Liver (tissue), 9 donors: ENCODE data around the gene EMP2. TPM values are rescaled to one million over a fixed set of nuclear protein-coding genes. Genes with fewer than 3 reads are reported as not detected.
"Not testable (repeated sequence)": the region's sequence is repeated elsewhere in the genome, so short reads cannot be mapped to it uniquely, and the experiment has no call there.

Experiments
- DNase-seq: peaks from one replicate; pipeline ENCODE4 v3.0.0-alpha.2; 2017; ENCODE audit warnings: low spot score
- H3K27ac ChIP-seq, 2 donors: one replicate each; pipeline ENCODE4 v1.7.0; 2013; ENCODE audit warnings: inconsistent platforms in 2 of 2, low read length in 2 of 2, control low read depth in 1 of 2, low read depth in 1 of 2, mild to moderate bottlenecking in 1 of 2
- H3K27me3 ChIP-seq, 4 donors: one replicate each; pipeline versions ENCODE4 v1.6.1 to v1.7.0; 2013; ENCODE audit warnings: low read length in 3 of 4, inconsistent platforms in 1 of 4, mild to moderate bottlenecking in 1 of 4, moderate library complexity in 1 of 4; ENCODE audit not compliant: control insufficient read depth in 4 of 4, insufficient read depth in 4 of 4
- H3K36me3 ChIP-seq, 4 donors: one replicate each; pipeline versions ENCODE4 v1.6.1 to v1.7.0; 2013; ENCODE audit warnings: low read length in 3 of 4, mild to moderate bottlenecking in 3 of 4, low read depth in 1 of 4, moderate library complexity in 1 of 4; ENCODE audit not compliant: control insufficient read depth in 4 of 4, insufficient read depth in 3 of 4
- H3K4me1 ChIP-seq, 4 donors: one replicate each; pipeline versions ENCODE4 v1.6.1 to v1.7.0; 2013; ENCODE audit warnings: low read length in 3 of 4, mild to moderate bottlenecking in 3 of 4, moderate library complexity in 1 of 4; ENCODE audit not compliant: control insufficient read depth in 4 of 4, insufficient read depth in 4 of 4
- H3K4me3 ChIP-seq, 3 donors: one replicate each; pipeline versions ENCODE4 v1.6.1 to v1.7.0; 2013; ENCODE audit warnings: low read length in 3 of 3, control low read depth in 1 of 3, low read depth in 1 of 3, mild to moderate bottlenecking in 1 of 3
- H3K9ac ChIP-seq, 2 donors: one replicate each; pipeline ENCODE4 v1.7.0; 2013; ENCODE audit warnings: low read length in 2 of 2, mild to moderate bottlenecking in 2 of 2, moderate library complexity in 2 of 2, control low read depth in 1 of 2, low read depth in 1 of 2
- H3K9me3 ChIP-seq, 4 donors: one replicate each; pipeline versions ENCODE4 v1.6.1 to v1.7.0; 2013; ENCODE audit warnings: low read length in 3 of 4; ENCODE audit not compliant: control insufficient read depth in 4 of 4
- ATF3 ChIP-seq: IDR thresholded peaks from 2 replicates; pipeline ENCODE4 v1.6.1; 2016; ENCODE audit warnings: antibody characterized with exemption
- EGR1 ChIP-seq, 2 donors: IDR thresholded peaks; 2 replicates each; pipeline ENCODE4 v1.6.1; 2016 to 2018; ENCODE audit warnings: antibody characterized with exemption in 2 of 2, low read depth in 2 of 2
- FOXA1 ChIP-seq: IDR thresholded peaks from 2 replicates; pipeline ENCODE4 v1.6.1; 2016; ENCODE audit warnings: antibody characterized with exemption
- FOXA2 ChIP-seq: IDR thresholded peaks from 2 replicates; pipeline ENCODE4 v1.6.1; 2016; ENCODE audit warnings: antibody characterized with exemption
- GABPA ChIP-seq, 2 donors: IDR thresholded peaks in 1 of 2; conservative IDR thresholded peaks in 1 of 2; 2 replicates each; pipeline ENCODE4 v1.6.1; 2016; ENCODE audit warnings: antibody characterized with exemption in 2 of 2, mild to moderate bottlenecking in 1 of 2, moderate library complexity in 1 of 2
- HNF4A ChIP-seq, 2 donors: conservative IDR thresholded peaks; 2 replicates each; pipeline ENCODE4 v1.6.1; 2016; ENCODE audit warnings: antibody characterized with exemption in 2 of 2, mild to moderate bottlenecking in 2 of 2
- HNF4G ChIP-seq: IDR thresholded peaks from 2 replicates; pipeline ENCODE4 v1.6.1; 2016; ENCODE audit warnings: antibody characterized with exemption
- JUND ChIP-seq, 2 donors: IDR thresholded peaks; 2 replicates each; pipeline ENCODE4 v1.6.1; 2016; ENCODE audit warnings: antibody characterized with exemption in 2 of 2
- MAX ChIP-seq: IDR thresholded peaks from 2 replicates; pipeline ENCODE4 v1.6.1; 2016; ENCODE audit warnings: antibody characterized with exemption
- NR2F2 ChIP-seq: IDR thresholded peaks from 2 replicates; pipeline ENCODE4 v1.6.1; 2016; ENCODE audit warnings: antibody characterized with exemption
- RAD21 ChIP-seq, 2 donors: IDR thresholded peaks; 2 replicates each; pipeline ENCODE4 v1.6.1; 2016; ENCODE audit warnings: antibody characterized with exemption in 2 of 2, mild to moderate bottlenecking in 2 of 2
- RXRA ChIP-seq, 2 donors: IDR thresholded peaks; 2 replicates each; pipeline ENCODE4 v1.6.1; 2017 to 2018; ENCODE audit warnings: antibody characterized with exemption in 2 of 2, mild to moderate bottlenecking in 1 of 2
- SP1 ChIP-seq: IDR thresholded peaks from 2 replicates; pipeline ENCODE4 v1.6.1; 2018; ENCODE audit warnings: antibody characterized with exemption, mild to moderate bottlenecking
- TAF1 ChIP-seq: conservative IDR thresholded peaks from 2 replicates; pipeline ENCODE4 v1.6.1; 2016; ENCODE audit warnings: antibody characterized with exemption, mild to moderate bottlenecking
- YY1 ChIP-seq: IDR thresholded peaks from 2 replicates; pipeline ENCODE4 v1.6.1; 2016; ENCODE audit warnings: antibody characterized with exemption, mild to moderate bottlenecking
- ZBTB33 ChIP-seq: IDR thresholded peaks from 2 replicates; pipeline ENCODE4 v1.6.1; 2016; ENCODE audit warnings: antibody characterized with exemption
- WGBS: extraction: QIAGEN DNeasy Blood & Tissue Kit; methylation state at CpG from one replicate; pipeline ENCODE4 v1.1.7; 2013; 5-methylcytosine and 5-hydroxymethylcytosine counted together
- polyA plus RNA-seq, 2 donors: library from polyadenylated mRNA; stranded (reverse) in 1 of 2; unstranded in 1 of 2; fragments of 200-250 nt in 1 of 2; fragments of >200 nt in 1 of 2; fragmentation: Nextera tagmentation in 1 of 2; extraction: Ambion mirVana in 1 of 2; gene quantifications; one replicate each; pipeline versions ENCODE4 v1.2.1 to v1.2.3, GENCODE V29; 2013 to 2015
- total RNA-seq, 2 donors: library from RNA; depleted of rRNA; stranded (reverse); fragments of >200 nt; gene quantifications; one replicate each; pipeline ENCODE4 v1.2.3, GENCODE V29; 2014
- donor health status: healthy.
- donor health status: healthy.
- donor health status: healthy.
- donor health status: healthy.
- donor health status: healthy.

EMP2 gene
- total and polyA plus RNA-seq, 4 donors, result 6.2 to 138 (median 66.7) TPM

GRCh38 chr16:10533612-10534011 lies 46.8 kb downstream of the EMP2 start:
- H3K4me1 ChIP-seq, H3K9me3 ChIP-seq, H3K9ac ChIP-seq, DNase-seq, H3K4me3 ChIP-seq, H3K27me3 ChIP-seq: not testable (repeated sequence)
- WGBS, result 55% methylated on average over 4 of the region's 4 CpGs
- Histone ChIP-seq H3K36me3 (peaks cover 7 to 38% (median 36%) of the 10 kb centered on the region in 4 donors), H3K27ac (peak overlapping the region in 1 of 2 donors; percentile 63)
- TF ChIP-seq JUND (IDR thresholded peaks at IDR 0.05) (peak in 1 of 2 donors; percentile 27), RXRA (IDR thresholded peaks at IDR 0.05) (peak in 1 of 2 donors; percentile 19)

GRCh38 chr16:10531582-10531981 lies 48.8 kb downstream of the EMP2 start:
- H3K4me1 ChIP-seq, result peaks cover 0 to 4% (median 0%) of the 10 kb centered on the region in 4 donors
- H3K27me3 ChIP-seq, result no peaks in the 10 kb centered on the region
- no peaks in the 10 kb centered on the region for H3K9me3 ChIP-seq
- no peak for DNase-seq
- no peak overlapping the region for H3K9ac ChIP-seq
- no peak overlapping the region for H3K4me3 ChIP-seq
- peaks cover 6 to 24% (median 22%) of the 10 kb centered on the region in 4 donors for H3K36me3 ChIP-seq
- TF ChIP-seq JUND (IDR thresholded peaks at IDR 0.05) (no peak), SP1 (no peak), EGR1 (IDR thresholded peaks at IDR 0.05; ENCODE audit: low read depth in 2 of 2) (no peak), HNF4A (conservative IDR thresholded peaks at IDR 0.05) (no peak), GABPA (IDR thresholded peaks at IDR 0.05 in 1 of 2, conservative IDR thresholded peaks at IDR 0.05 in 1 of 2) (no peak), FOXA1 (no peak), YY1 (no peak), ATF3 (no peak), ZBTB33 (no peak), NR2F2 (no peak), MAX (no peak)
- no peak overlapping the region for H3K27ac ChIP-seq

GRCh38 chr16:10530685-10531084 lies 49.7 kb downstream of the EMP2 start:
- DNase-seq, result no peak
- Histone ChIP-seq H3K36me3 (peaks cover 6 to 23% (median 19%) of the 10 kb centered on the region in 4 donors), H3K4me3 (no peak overlapping the region), H3K9ac (no peak overlapping the region), H3K27me3 (no peaks in the 10 kb centered on the region), H3K4me1 (peaks cover 0 to 4% (median 0%) of the 10 kb centered on the region in 4 donors), H3K9me3 (no peaks in the 10 kb centered on the region), H3K27ac (no peak overlapping the region)
- TF ChIP-seq GABPA (IDR thresholded peaks at IDR 0.05 in 1 of 2, conservative IDR thresholded peaks at IDR 0.05 in 1 of 2), result no peak
- no peak for TF ChIP-seq MAX
- no peak for TF ChIP-seq HNF4G
- TF ChIP-seq FOXA1, result no peak
- no peak for TF ChIP-seq TAF1
- no peak for TF ChIP-seq RXRA (IDR thresholded peaks at IDR 0.05)
- TF ChIP-seq ATF3, result no peak
- TF ChIP-seq FOXA2, result no peak
- no peak for TF ChIP-seq RAD21 (IDR thresholded peaks at IDR 0.05)
- TF ChIP-seq EGR1 (IDR thresholded peaks at IDR 0.05; ENCODE audit: low read depth in 2 of 2), result no peak
- no peak for TF ChIP-seq ZBTB33
- 92% methylated on average over 14 of the region's 14 CpGs for WGBS
